GM06990 (cell line): ENCODE results near the gene REEP1.

Experiments used
- DNase-seq: peaks from one replicate; pipeline ENCODE4 v3.0.0-alpha.2; 2011; ENCODE audit not compliant: insufficient read length; ENCODE audit errors: extremely low read depth
- H3K27me3 ChIP-seq: replicated peaks from 2 replicates; pipeline ENCODE4 v1.6.0; 2011; ENCODE audit warnings: low read length; ENCODE audit not compliant: control insufficient read depth, insufficient read depth
- H3K36me3 ChIP-seq: 2 replicates; pipeline ENCODE4 v1.5.1; 2011; ENCODE audit warnings: low read length; ENCODE audit not compliant: control insufficient read depth, insufficient read depth
- H3K4me3 ChIP-seq: replicated peaks from 2 replicates; pipeline ENCODE4 v1.5.1; 2011; ENCODE audit warnings: low read depth, mild to moderate bottlenecking, control low read depth, low read length
- CTCF ChIP-seq: IDR thresholded peaks from 2 replicates; pipeline ENCODE4 v1.5.1; 2011; ENCODE audit warnings: low read length, control low read depth, mild to moderate bottlenecking, inconsistent platforms; ENCODE audit not compliant: insufficient read depth, poor library complexity, severe bottlenecking

REEP1 gene

GRCh38 chr2:86305195-86305914 is 32.1 kb downstream of the REEP1 start:
- Histone ChIP-seq H3K27me3 (no peaks in the 10 kb centered on the region), H3K36me3 (no peaks in the 10 kb centered on the region), H3K4me3 (no peak overlapping the region)
- no peak for TF ChIP-seq CTCF
- DNase-seq: no peak

GRCh38 chr2:86304416-86304815 is 33.0 kb downstream of the REEP1 start:
- DNase-seq: no peak
- Histone ChIP-seq H3K27me3 (no peaks in the 10 kb centered on the region), H3K36me3 (no peaks in the 10 kb centered on the region), H3K4me3 (no peak overlapping the region)
- no peak for TF ChIP-seq CTCF

- no peak for TF ChIP-seq CTCF
- no peak overlapping the region for H3K4me3 ChIP-seq
- H3K36me3 ChIP-seq: no peaks in the 10 kb centered on the region
- no peak for DNase-seq
- H3K27me3 ChIP-seq: no peaks in the 10 kb centered on the region; the same call in 1 of the 2 replicates
These were observed 35.1 kb downstream of the REEP1 start for GRCh38 chr2:86302320-86302719.

GRCh38 chr2:86301711-86302202 is 35.7 kb downstream of the REEP1 start:
- TF ChIP-seq CTCF: no peak
- Histone ChIP-seq H3K4me3 (no peak overlapping the region), H3K27me3 (no peaks in the 10 kb centered on the region; the same call in 1 of the 2 replicates), H3K36me3 (no peaks in the 10 kb centered on the region)
- no peak for DNase-seq

GRCh38 chr2:86301009-86301408 is 36.4 kb downstream of the REEP1 start:
- TF ChIP-seq CTCF: no peak
- H3K4me3 ChIP-seq: no peak overlapping the region
- H3K27me3 ChIP-seq: no peaks in the 10 kb centered on the region; the same call in 1 of the 2 replicates
- H3K36me3 ChIP-seq: no peaks in the 10 kb centered on the region
- DNase-seq: no peak
